Stomach smooth muscle (tissue), 2 donors: Measurements from ENCODE around the gene CDK5R2.

ENCODE experiments used
- H3K27ac ChIP-seq: one replicate; pipeline ENCODE4 v1.7.0; 2013; ENCODE audit warnings: mild to moderate bottlenecking, low read length, inconsistent platforms
- H3K27me3 ChIP-seq, 2 donors: one replicate each; pipeline ENCODE4 v1.7.0; 2013; ENCODE audit warnings: low read length in 2 of 2; ENCODE audit not compliant: insufficient read depth in 2 of 2, control insufficient read depth in 1 of 2
- H3K36me3 ChIP-seq, 2 donors: one replicate each; pipeline ENCODE4 v1.7.0; 2013; ENCODE audit warnings: low read length in 2 of 2; ENCODE audit not compliant: control insufficient read depth in 2 of 2, insufficient read depth in 2 of 2
- H3K4me1 ChIP-seq: one replicate; pipeline ENCODE4 v1.7.0; 2013; ENCODE audit warnings: low read length; ENCODE audit not compliant: control insufficient read depth, insufficient read depth
- H3K4me3 ChIP-seq, 2 donors: one replicate each; pipeline ENCODE4 v1.7.0; 2013; ENCODE audit warnings: low read length in 2 of 2
- H3K9ac ChIP-seq, 2 donors: one replicate each; pipeline ENCODE4 v1.7.0; 2013; ENCODE audit warnings: low read length in 2 of 2, mild to moderate bottlenecking in 1 of 2
- H3K9me3 ChIP-seq, 2 donors: one replicate each; pipeline ENCODE4 v1.7.0; 2013; ENCODE audit warnings: low read length in 2 of 2; ENCODE audit not compliant: control insufficient read depth in 2 of 2
- donor health status: healthy.
- donor health status: Pancreatic carcinoma.

Gene CDK5R2

GRCh38 chr2:218990612-218991011 lies 31.1 kb downstream of the CDK5R2 start:
- Histone ChIP-seq H3K27ac (no peak overlapping the region), H3K4me3 (no peak overlapping the region), H3K4me1 (peaks cover 18% of the 10 kb centered on the region), H3K36me3 (no peaks in the 10 kb centered on the region), H3K9me3 (no peaks in the 10 kb centered on the region), H3K27me3 (peaks cover 93 to 94% of the 10 kb centered on the region in 2 donors), H3K9ac (no peak overlapping the region)

GRCh38 chr2:218991674-218992168 lies 32.3 kb downstream of the CDK5R2 start:
- no peak overlapping the region for H3K4me3 ChIP-seq
- H3K9ac ChIP-seq: no peak overlapping the region
- no peaks in the 10 kb centered on the region for H3K9me3 ChIP-seq
- H3K27ac ChIP-seq: no peak overlapping the region
- no peaks in the 10 kb centered on the region for H3K36me3 ChIP-seq
- peaks cover 89 to 93% of the 10 kb centered on the region in 2 donors for H3K27me3 ChIP-seq
- peaks cover 24% of the 10 kb centered on the region for H3K4me1 ChIP-seq

- Histone ChIP-seq H3K4me1 (peaks cover 24% of the 10 kb centered on the region), H3K9ac (no peak overlapping the region), H3K36me3 (no peaks in the 10 kb centered on the region), H3K27ac (no peak overlapping the region), H3K27me3 (peaks cover 86 to 89% of the 10 kb centered on the region in 2 donors), H3K4me3 (no peak overlapping the region), H3K9me3 (no peaks in the 10 kb centered on the region)
Measured at GRCh38 chr2:218992196-218992595, 32.7 kb downstream of the CDK5R2 start.

GRCh38 chr2:218992703-218993344 lies 33.4 kb downstream of the CDK5R2 start:
- peaks cover 24% of the 10 kb centered on the region for H3K4me1 ChIP-seq
- no peaks in the 10 kb centered on the region for H3K36me3 ChIP-seq
- H3K27me3 ChIP-seq: peaks cover 82 to 84% of the 10 kb centered on the region in 2 donors
- no peak overlapping the region for H3K9ac ChIP-seq
- H3K27ac ChIP-seq: no peak overlapping the region
- H3K4me3 ChIP-seq: peak overlapping the region; percentile 40 to 69
- no peaks in the 10 kb centered on the region for H3K9me3 ChIP-seq

- no peaks in the 10 kb centered on the region for H3K9me3 ChIP-seq
- H3K4me1 ChIP-seq: peaks cover 24% of the 10 kb centered on the region
- no peaks in the 10 kb centered on the region for H3K36me3 ChIP-seq
- peaks cover 77 to 78% of the 10 kb centered on the region in 2 donors for H3K27me3 ChIP-seq
- peak within 1 kb of the TSS in 1 of 2 donors; percentile 9 for H3K9ac ChIP-seq
- no peak within 1 kb of the TSS for H3K27ac ChIP-seq
- peak within 1 kb of the TSS; percentile 40 to 69 for H3K4me3 ChIP-seq
Measured at GRCh38 chr2:218993345-218994315, 34.2 kb downstream of the CDK5R2 start, which contains the start of gene CRYBA2. TSS of gene CRYBA2 (minus strand) at chr2:218993422. CDS start at chr2:218993176, 246 bp downstream.

GRCh38 chr2:218995561-218995960 lies 36.1 kb downstream of the CDK5R2 start:
- peaks cover 24% of the 10 kb centered on the region for H3K4me1 ChIP-seq
- peaks cover 68 to 75% of the 10 kb centered on the region in 2 donors for H3K27me3 ChIP-seq
- no peak overlapping the region for H3K27ac ChIP-seq
- H3K9me3 ChIP-seq: no peaks in the 10 kb centered on the region
- H3K36me3 ChIP-seq: no peaks in the 10 kb centered on the region
- no peak overlapping the region for H3K9ac ChIP-seq
- H3K4me3 ChIP-seq: peak overlapping the region; percentile 65 to 69

GRCh38 chr2:218995972-218996711 lies 36.7 kb downstream of the CDK5R2 start:
- H3K27ac ChIP-seq: no peak overlapping the region
- peak overlapping the region; percentile 65 to 69 for H3K4me3 ChIP-seq
- no peaks in the 10 kb centered on the region for H3K36me3 ChIP-seq
- H3K27me3 ChIP-seq: peaks cover 68 to 75% of the 10 kb centered on the region in 2 donors
- H3K9me3 ChIP-seq: no peaks in the 10 kb centered on the region
- H3K4me1 ChIP-seq: peaks cover 24% of the 10 kb centered on the region
- peak overlapping the region in 1 of 2 donors; percentile 21 for H3K9ac ChIP-seq

GRCh38 chr2:218996937-218997336 lies 37.5 kb downstream of the CDK5R2 start:
- no peaks in the 10 kb centered on the region for H3K36me3 ChIP-seq
- no peaks in the 10 kb centered on the region for H3K9me3 ChIP-seq
- no peak overlapping the region for H3K9ac ChIP-seq
- peaks cover 68 to 73% of the 10 kb centered on the region in 2 donors for H3K27me3 ChIP-seq
- H3K4me3 ChIP-seq: no peak overlapping the region
- H3K27ac ChIP-seq: no peak overlapping the region
- H3K4me1 ChIP-seq: peaks cover 30% of the 10 kb centered on the region

GRCh38 chr2:218997731-218998130 lies 38.3 kb downstream of the CDK5R2 start:
- peaks cover 68 to 73% of the 10 kb centered on the region in 2 donors for H3K27me3 ChIP-seq
- no peaks in the 10 kb centered on the region for H3K9me3 ChIP-seq

GRCh38 chr2:218998414-218999002 lies 39.0 kb downstream of the CDK5R2 start:
- H3K27ac ChIP-seq: no peak overlapping the region
- H3K4me3 ChIP-seq: no peak overlapping the region
- no peak overlapping the region for H3K9ac ChIP-seq
- peaks cover 34% of the 10 kb centered on the region for H3K4me1 ChIP-seq
- H3K27me3 ChIP-seq: peaks cover 68 to 72% of the 10 kb centered on the region in 2 donors
- H3K9me3 ChIP-seq: no peaks in the 10 kb centered on the region
- no peaks in the 10 kb centered on the region for H3K36me3 ChIP-seq

More at GRCh38 chr2:218997731-218998130, 38.3 kb downstream of the CDK5R2 start:
- H3K36me3 ChIP-seq: no peaks in the 10 kb centered on the region
- no peak overlapping the region for H3K4me3 ChIP-seq
- H3K9ac ChIP-seq: no peak overlapping the region
- peaks cover 37% of the 10 kb centered on the region for H3K4me1 ChIP-seq
- H3K27ac ChIP-seq: no peak overlapping the region
